GM12878 (cell line): ENCODE results near the gene VTI1A.

Experiments used
- CTCF ChIP-seq, 3 experiments: IDR thresholded peaks in 2 of 3; conservative IDR thresholded peaks in 1 of 3; 2 replicates each; pipeline ENCODE4 v1.5.1; 2011; ENCODE audit warnings: low read depth in 3 of 3, low read length in 3 of 3, mild to moderate bottlenecking in 3 of 3, control low read depth in 2 of 3, moderate library complexity in 2 of 3, inconsistent platforms in 1 of 3, mixed read lengths in 1 of 3; ENCODE audit not compliant: control insufficient read depth in 2 of 3, insufficient read depth in 1 of 3; ENCODE audit errors: extremely low read depth in 1 of 3
- EZH2 ChIP-seq: IDR thresholded peaks from 2 replicates; pipeline ENCODE4 v1.6.1; 2012; ENCODE audit warnings: low read depth, mild to moderate bottlenecking, control low read depth, inconsistent platforms, low read length, borderline replicate concordance; ENCODE audit not compliant: control insufficient read depth
- IKZF2 ChIP-seq, 2 experiments: fragments of 450-650 bp; IDR thresholded peaks; 2 replicates each; pipeline ENCODE4 v1.6.1; 2017; ENCODE audit warnings: mild to moderate bottlenecking in 2 of 2, moderate library complexity in 2 of 2
- NRF1 ChIP-seq: conservative IDR thresholded peaks from 2 replicates; pipeline ENCODE4 v1.6.1; 2011; ENCODE audit warnings: mild to moderate bottlenecking, low read depth, low read length, improper control_type of control experiment

DNA sequence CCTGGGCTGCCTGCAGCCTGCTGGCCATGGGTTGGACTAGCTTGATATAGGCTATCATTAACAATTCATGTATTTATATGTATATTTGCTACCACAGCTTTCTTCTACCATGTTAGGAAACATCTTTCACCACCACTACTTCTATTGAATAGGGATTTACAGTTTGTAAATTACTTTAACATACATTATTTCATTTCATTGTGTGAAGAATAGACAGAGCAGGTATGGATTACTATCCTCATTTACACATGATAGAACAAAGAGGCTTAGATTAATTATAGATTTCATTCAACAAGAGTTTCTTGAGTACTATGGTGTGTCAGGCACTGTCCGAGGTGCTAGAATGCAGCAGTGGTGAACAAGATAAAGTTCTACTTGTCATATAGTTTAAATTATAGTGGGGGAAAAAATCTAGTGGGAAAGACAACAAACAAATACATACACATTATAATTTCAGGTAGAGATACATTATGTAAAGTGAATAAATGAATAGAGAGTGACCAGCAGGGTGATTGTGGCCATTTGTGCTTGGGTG is 20.6 kb downstream of the VTI1A start:
- TF ChIP-seq IKZF2 (IDR thresholded peaks at IDR 0.05): no peak
- no peak for TF ChIP-seq NRF1
- no peak for TF ChIP-seq EZH2
- no peak for TF ChIP-seq CTCF (IDR thresholded peaks at IDR 0.05 in 2 of 3, conservative IDR thresholded peaks at IDR 0.05 in 1 of 3; ENCODE audit: control insufficient read depth in 2 of 3, extremely low read depth in 1 of 3, insufficient read depth in 1 of 3, low read depth in 3 of 3, low read length in 3 of 3)
